HG02943 (cell line): ENCODE results near the gene LAMB3.

Experiments
- ATAC-seq: cut with Tn5 transposase; IDR thresholded peaks from one replicate; pipeline ENCODE4 v1.9.1; 2021; ENCODE audit warnings: mild to moderate bottlenecking, low read depth, moderate library complexity; ENCODE audit not compliant: unreplicated experiment

The LAMB3 gene

DNA sequence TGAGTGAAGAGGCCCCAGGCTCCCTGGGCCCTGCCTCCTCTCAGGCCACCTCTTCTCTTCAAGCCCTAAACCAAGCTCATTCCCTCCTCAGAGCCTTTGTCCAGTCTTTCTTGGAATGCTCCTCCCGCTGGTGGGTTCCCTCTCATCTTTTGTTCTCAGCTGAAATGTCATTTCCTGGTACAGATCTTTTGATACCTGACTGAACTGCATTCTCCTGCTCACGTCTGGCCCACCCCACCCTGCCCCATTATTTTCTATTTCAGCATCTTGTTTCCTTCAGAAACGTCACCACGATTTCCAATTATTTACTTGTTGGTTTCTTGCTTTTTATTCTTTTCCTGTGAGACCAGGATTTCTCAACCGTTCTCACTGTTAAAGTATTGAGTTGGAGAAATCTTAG is 16.4 kb downstream of the LAMB3 start:
- no peak for ATAC-seq

- no peak for ATAC-seq
Observed at GRCh38 chr1:209634005-209634737, 18.1 kb downstream of the LAMB3 start.

- ATAC-seq, result no peak
Observed at GRCh38 chr1:209633335-209633997, 18.8 kb downstream of the LAMB3 start.

- ATAC-seq, result no peak
Observed at GRCh38 chr1:209630383-209631225, 21.6 kb downstream of the LAMB3 start.

- no peak for ATAC-seq
Observed at GRCh38 chr1:209629621-209630382, 22.4 kb downstream of the LAMB3 start.

DNA sequence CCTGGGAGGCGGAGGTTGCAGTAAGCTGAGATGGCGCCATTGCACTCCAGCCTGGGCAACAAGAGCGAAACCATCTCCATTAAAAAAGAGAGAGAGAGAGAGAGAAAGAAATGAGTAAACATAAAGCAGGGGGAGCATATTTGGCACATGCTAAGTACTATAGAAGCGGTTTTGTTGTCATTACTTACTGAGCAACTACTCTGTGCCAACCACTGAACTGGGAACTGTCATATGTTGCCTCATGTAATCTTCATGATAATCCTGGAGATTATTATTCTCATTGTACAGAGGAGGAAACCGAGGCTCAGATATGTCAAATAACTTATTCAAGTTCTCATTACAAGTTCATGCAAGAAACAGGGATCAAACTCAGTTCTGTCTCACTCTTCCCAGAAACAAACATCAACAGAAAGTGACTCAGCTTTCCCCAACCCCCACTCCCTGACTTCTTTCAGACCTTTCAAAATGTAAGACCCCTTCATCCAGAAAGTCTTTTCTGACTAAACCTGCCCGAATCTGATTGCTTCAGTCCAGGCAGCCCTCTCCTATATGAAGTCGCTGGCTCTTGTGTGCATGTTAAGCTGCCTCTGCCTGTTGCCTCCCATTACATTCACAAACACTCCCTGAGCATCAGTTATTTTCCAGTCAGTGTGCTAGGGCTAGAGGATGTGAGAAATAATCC is 23.5 kb downstream of the LAMB3 start:
- ATAC-seq, result no peak

- ATAC-seq, result no peak
Observed at GRCh38 chr1:209627732-209628196, 24.5 kb downstream of the LAMB3 start.

DNA sequence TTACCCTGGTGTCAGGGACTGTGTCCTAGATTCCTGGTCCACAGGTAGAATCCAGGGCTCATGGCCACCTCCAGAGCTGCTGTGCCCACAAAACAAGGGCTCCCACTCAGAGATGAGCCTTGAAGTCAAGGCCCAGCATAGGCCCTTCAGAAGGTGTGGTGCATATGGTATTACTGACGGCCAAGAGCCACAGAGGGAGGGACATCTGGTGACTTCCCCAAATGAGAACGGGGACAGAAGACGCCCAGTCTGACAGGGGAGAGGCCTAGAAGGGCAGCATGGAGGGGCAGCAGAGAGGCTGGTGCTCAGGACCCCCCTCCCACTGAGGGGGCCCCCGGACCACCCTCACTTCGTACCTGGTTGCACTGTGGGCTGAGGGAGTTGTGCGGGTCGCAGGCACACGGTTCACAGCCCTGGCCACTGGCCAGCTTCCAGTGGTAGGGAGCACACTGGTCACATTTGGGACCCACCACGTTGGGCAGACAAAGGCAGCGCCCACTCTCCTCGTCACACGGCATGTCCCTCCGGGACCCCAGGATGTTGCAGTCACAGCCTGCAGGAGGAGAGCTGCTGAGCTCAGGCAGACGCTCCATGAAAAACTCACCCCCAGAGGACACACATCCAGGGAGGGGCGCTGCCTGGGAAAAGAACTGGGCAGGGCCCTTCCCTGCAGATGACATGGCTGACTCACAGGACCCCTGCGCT is 25.0 kb downstream of the LAMB3 start:
- no peak for ATAC-seq

GRCh38 chr1:209626346-209627026 is 25.7 kb downstream of the LAMB3 start:
- no peak for ATAC-seq

DNA sequence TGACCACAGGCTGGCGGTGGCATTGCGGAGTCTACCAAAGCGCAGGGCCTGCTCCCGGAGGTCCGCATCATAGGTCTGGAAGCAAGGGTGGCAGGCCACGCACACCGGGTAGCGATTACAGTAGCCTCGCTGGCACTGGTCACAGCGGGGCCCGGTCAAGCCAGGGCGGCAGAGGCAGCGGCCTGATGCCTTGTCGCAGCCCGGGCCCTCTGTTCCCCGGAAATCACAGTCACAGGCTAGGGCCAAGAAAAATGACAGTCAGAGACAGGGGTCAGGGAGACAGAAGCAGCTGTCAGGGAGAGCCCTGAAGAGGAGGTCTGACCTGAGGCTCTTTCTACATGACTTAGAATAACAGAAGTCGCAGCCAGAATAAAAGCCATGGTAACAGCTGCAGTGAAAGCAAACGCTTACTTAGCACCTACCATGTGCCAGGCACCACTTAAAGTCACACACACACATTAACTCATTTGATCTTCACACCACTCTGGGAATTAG is 26.4 kb downstream of the LAMB3 start:
- no peak for ATAC-seq

DNA sequence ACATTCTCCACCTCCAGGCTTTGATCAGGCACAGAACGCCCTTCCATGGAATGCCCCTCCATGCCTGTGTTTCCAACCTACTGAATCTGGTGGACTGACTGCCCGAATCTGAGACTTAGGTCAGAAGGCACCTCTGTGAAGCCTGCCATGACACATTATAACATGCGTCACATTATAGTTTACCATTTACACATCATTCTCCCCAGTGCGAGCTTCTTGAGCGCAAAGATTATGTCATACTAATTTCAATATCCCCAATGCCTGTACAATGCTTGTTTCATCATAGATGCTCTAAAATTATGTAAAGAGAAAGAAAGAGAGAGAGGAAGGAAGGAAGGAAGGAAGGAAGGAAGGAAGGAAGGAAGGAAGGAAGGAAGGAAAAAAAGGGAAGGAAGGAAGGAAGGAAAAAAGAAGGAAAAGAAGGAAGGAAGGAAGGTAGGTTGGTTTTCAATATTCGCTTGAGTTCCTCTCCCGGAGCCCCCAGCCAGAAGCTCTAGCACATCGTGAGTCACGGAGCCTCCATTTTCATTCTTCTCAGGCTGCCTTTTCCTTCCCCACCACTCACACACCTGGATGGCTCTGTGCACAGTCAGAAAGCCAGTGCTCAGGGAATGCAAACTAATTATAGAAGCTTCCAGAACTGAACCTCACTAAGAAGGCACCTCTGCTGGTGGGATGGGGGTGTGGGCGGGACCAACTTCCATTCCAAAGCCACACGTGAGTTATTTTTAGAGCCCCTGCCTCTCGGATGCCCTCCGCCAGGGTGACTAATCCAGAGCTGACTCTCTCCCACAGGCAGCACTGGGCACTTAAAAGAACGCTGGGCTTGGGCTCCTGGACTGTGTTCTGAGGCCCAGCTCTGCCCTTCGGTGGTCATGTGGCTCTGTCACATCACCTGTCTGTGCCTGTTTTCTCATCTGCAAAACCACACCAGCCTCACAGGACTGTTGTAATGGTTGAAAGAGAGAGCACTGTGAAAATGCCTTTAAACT is 27.4 kb downstream of the LAMB3 start:
- ATAC-seq, result no peak

DNA sequence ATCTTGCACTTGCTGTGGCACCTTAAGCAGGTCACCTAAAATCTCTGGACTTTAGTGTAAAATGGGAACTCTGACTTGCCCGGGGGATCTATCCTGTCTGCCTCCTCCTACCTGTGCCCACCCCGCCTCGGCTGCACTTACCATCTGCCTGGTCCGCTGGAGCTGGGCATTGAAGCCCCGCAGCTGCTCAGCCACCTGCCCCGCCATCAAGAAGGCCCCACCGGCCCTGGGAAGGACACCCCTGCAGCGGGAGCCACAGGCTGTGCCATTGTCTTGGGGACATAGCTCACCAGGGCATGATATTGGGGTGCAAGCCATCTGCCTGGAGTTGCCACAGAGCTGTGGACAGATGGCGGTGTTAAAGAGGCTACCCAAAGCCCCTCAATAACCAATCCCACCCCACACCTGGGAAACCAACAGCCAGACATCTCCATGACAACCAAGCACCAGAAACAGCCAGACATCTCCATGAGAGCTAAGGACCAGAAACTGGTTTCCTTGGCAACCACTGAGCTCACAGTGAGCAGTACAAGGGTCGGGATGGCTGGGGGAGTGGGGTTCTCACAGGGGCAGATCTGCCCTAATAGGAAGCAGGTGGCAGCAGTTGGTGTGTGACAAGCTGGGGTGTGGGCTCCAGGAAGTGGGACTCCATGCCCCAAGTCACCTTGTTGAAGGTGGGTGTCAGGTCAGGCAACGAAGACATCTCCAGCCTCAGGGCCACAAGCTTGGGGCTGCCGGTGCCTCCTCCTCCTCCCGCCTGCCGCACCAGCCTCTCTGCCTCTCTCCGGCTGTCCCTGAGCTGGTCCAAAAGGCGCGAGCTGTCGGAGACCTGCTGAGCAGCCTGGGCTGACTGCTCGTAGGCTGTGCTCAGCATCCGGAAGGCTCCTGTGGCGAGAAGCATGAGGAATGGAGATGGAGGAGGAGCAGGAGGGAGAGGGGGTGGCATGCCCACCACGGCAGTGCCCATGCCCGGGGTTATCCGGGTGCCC is 29.1 kb downstream of the LAMB3 start:
- no peak for ATAC-seq

DNA sequence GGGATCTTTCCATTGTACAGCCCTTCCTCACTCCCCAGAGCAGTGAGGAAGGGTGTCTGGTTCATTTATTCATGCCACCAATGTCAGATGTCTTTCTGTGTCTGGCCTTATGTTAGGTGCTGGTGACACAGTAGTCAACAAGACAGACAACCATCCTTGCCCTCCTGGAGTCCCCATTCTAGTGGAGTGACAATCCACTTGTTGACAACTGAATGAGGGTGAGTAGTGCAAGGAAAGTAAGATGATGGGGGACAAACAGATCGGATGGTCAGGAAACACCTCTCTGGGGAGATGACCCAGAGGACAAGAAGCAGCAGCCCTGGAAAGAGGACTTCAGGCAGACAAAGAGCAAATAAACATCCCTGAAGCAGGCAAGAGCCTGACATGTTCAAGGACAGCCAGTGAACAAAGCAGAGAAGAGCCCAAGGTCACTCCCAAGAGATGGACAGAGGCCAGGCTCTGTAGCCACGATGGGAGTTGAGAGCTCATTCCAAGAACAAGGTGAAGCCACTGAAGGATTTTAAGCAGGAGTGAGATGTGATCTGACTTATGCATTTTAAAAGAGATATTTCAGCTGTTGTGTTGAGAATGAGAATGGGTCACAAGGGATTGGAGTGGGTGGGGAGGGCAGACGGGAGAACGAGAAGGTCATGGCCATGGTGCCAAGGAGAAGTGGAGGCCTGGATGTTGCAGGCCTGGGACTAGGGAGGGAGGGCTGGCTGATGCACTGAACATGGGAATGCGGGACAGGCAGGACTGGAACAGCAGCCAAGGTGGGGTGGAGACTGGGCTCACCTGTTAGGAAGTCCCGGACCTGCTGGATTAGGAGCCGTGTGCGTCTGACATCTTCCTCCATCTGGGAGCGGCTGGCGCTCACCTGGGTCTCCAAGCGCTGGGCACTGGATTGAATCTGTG is 30.2 kb downstream of the LAMB3 start:
- no peak for ATAC-seq

- ATAC-seq, result no peak
Observed at GRCh38 chr1:209621286-209621685, 30.9 kb downstream of the LAMB3 start.

DNA sequence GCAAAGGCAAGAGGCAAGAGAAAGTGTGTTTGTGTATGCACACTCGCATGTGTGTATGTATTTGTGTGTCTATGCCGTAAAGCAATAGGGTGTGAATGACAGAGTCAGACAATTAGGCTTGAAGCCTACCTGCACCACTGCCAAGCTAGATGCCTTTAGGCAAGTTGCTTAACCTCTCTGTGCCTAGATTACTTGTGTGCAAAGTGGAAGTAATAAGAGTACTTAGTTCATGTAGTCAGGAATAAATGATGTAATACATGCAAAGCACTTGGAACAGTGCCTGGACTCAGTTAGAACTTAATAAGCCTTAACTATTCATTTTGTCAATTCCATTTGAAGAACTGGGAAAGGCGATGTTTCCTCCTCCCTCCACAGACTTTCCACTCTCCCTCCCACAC is 31.7 kb downstream of the LAMB3 start:
- ATAC-seq, result no peak
